ENCODE data around the gene NKX1-2. TPM values are rescaled to one million over a fixed set of nuclear protein-coding genes. Genes with fewer than 3 reads are reported as not detected.

NKX1-2 gene
- polyA plus RNA-seq, 1 of the 3 experiments (the other 2 are of a cell fraction), result not detected

- CTCF ChIA-PET, result interaction anchor here (1.0 to 2.5 kb wide), 4 partner anchors 8 to 415 kb away, joined by 3 to 8 read pairs (median 4); no protein-coding TSS in a partner anchor
- Histone ChIP-seq H3K9me2 (no peaks in the 10 kb centered on the region), H3K4me1 (ENCODE audit: control insufficient read depth in 1 of 2, insufficient read depth in 2 of 2, low read depth in 1 of 2, low read length in 1 of 2) (peaks cover 5% of the 10 kb centered on the region in 2 experiments; a peak in 2 of 4 replicates), H3K4me3 (ENCODE audit: low read depth in 2 of 2, low read length in 1 of 2) (no peak overlapping the region), H3K79me2 (ENCODE audit: insufficient read depth) (peaks cover 51% of the 10 kb centered on the region), H2AFZ (ENCODE audit: low read depth) (no peak overlapping the region), H4K20me1 (ENCODE audit: insufficient read depth) (peaks cover 52% of the 10 kb centered on the region), H3K36me3 (replicated peaks in 1 of 2; ENCODE audit: control insufficient read depth in 1 of 2, insufficient read depth in 2 of 2, low read length in 1 of 2) (peaks cover 30 to 57% of the 10 kb centered on the region in 2 experiments), H3K4me2 (no peak overlapping the region), H3F3A (replicated peaks; ENCODE audit: insufficient read depth) (no peaks in the 10 kb centered on the region), H3K27ac (ENCODE audit: low read depth in 2 of 2, low read length in 1 of 2) (no peak overlapping the region), H3K9ac (no peak overlapping the region), H3K9me3 (no peaks in the 10 kb centered on the region), H3K27me3 (ENCODE audit: insufficient read depth) (no peaks in the 10 kb centered on the region)
- POLR2A ChIA-PET, result interaction anchor here (1.0 kb wide), 1 partner anchor 9 kb away, joined by 4 read pairs; the partner anchor contains the start of gene OAT
- TF ChIP-seq GATA2 (CRISPR knock-in tag; IDR thresholded peaks at IDR 0.05), result peak; percentile 79
- TF ChIP-seq MAX (IDR thresholded peaks at IDR 0.05; ENCODE audit: low read depth), result no peak
- no peak for TF ChIP-seq FOSL2 (IDR thresholded peaks at IDR 0.05; ENCODE audit: borderline replicate concordance, low read depth)
- 0 out of 2 replicates have a peak, but pooled peaks have one; percentile 20 for TF ChIP-seq MXI1 (IDR thresholded peaks at IDR 0.05; ENCODE audit: low read depth, low read length)
- peak; percentile 74 for TF ChIP-seq TCF12 (IDR thresholded peaks at IDR 0.05)
- peak in 1 of 2 experiments; percentile 52; a peak in 1 of 4 replicates for TF ChIP-seq EP300 (IDR thresholded peaks at IDR 0.05; ENCODE audit: borderline replicate concordance in 1 of 2, low read depth in 1 of 2, low read length in 1 of 2)
- DNase-seq, result no peak
Observed at GRCh38 chr10:124409696-124410095, 40.1 kb downstream of the NKX1-2 start.

- WGBS (ENCODE audit: low lambda C conversion rate), result 97% methylated on average over 2 of the region's 2 CpGs
- H3K9ac ChIP-seq, result no peak overlapping the region
- no peaks in the 10 kb centered on the region for H3F3A ChIP-seq (replicated peaks; ENCODE audit: insufficient read depth)
- H3K27ac ChIP-seq (ENCODE audit: low read depth in 2 of 2, low read length in 1 of 2), result no peak overlapping the region
- peaks cover 37% of the 10 kb centered on the region for H3K79me2 ChIP-seq (ENCODE audit: insufficient read depth)
- no peaks in the 10 kb centered on the region for H3K27me3 ChIP-seq (ENCODE audit: insufficient read depth)
- TF ChIP-seq GABPA (IDR thresholded peaks at IDR 0.05; ENCODE audit: low read depth), result no peak
- no peak for TF ChIP-seq NFIC (IDR thresholded peaks at IDR 0.05; ENCODE audit: borderline replicate concordance)
- TF ChIP-seq SMC3 (IDR thresholded peaks at IDR 0.05; ENCODE audit: low read depth, low read length), result no peak
- TF ChIP-seq NRF1 (IDR thresholded peaks at IDR 0.05; ENCODE audit: low read depth, low read length), result no peak
- TF ChIP-seq TAF1 (IDR thresholded peaks at IDR 0.05; ENCODE audit: borderline replicate concordance, low read depth, low read length), result no peak
- no peak for TF ChIP-seq MEF2A (IDR thresholded peaks at IDR 0.05; ENCODE audit: borderline replicate concordance, low read depth)
- TF ChIP-seq RCOR1 (IDR thresholded peaks at IDR 0.05; ENCODE audit: low read length), result no peak
- H3K4me3 ChIP-seq (ENCODE audit: low read depth in 2 of 2, low read length in 1 of 2), result no peak overlapping the region
- H3K4me2 ChIP-seq, result no peak overlapping the region
- no peak overlapping the region for H2AFZ ChIP-seq (ENCODE audit: low read depth)
- H3K9me2 ChIP-seq, result no peaks in the 10 kb centered on the region
- ChIA-PET CTCF (interaction anchor here (0.7 to 2.5 kb wide), 3 partner anchors 10 to 414 kb away, joined by 3 to 8 read pairs (median 3); no protein-coding TSS in a partner anchor), POLR2A (interaction anchor here (0.8 kb wide), 1 partner anchor 11 kb away, joined by 3 read pairs; no protein-coding TSS in a partner anchor)
- H3K36me3 ChIP-seq (replicated peaks in 1 of 2; ENCODE audit: control insufficient read depth in 1 of 2, insufficient read depth in 2 of 2, low read length in 1 of 2), result peaks cover 30 to 60% of the 10 kb centered on the region in 2 experiments
- DNase-seq, result no peak
- peaks cover 41% of the 10 kb centered on the region for H4K20me1 ChIP-seq (ENCODE audit: insufficient read depth)
- peaks cover 5 to 7% of the 10 kb centered on the region in 2 experiments; a peak in 2 of 4 replicates for H3K4me1 ChIP-seq (ENCODE audit: control insufficient read depth in 1 of 2, insufficient read depth in 2 of 2, low read depth in 1 of 2, low read length in 1 of 2)
- H3K9me3 ChIP-seq, result no peaks in the 10 kb centered on the region
Observed at GRCh38 chr10:124408357-124408756, 41.5 kb downstream of the NKX1-2 start.

Data from SK-N-SH (cell line).